GM04504 (cell line): Measurements from ENCODE around the gene LRCH1.

Source experiments
- DNase-seq: peaks from one replicate; pipeline ENCODE4 v3.0.0-alpha.2; 2012; ENCODE audit warnings: low read depth

Gene LRCH1

GRCh38 chr13:46639033-46639981, 86.3 kb downstream of the LRCH1 start:
- no peak for DNase-seq

- no peak for DNase-seq
Measured at GRCh38 chr13:46640843-46641242, 87.9 kb downstream of the LRCH1 start.

- no peak for DNase-seq
Measured at GRCh38 chr13:46641274-46642081, 88.5 kb downstream of the LRCH1 start.

- DNase-seq: no peak
Measured at GRCh38 chr13:46642254-46642653, 89.3 kb downstream of the LRCH1 start.

GRCh38 chr13:46643165-46643777, 90.3 kb downstream of the LRCH1 start:
- no peak for DNase-seq

GRCh38 chr13:46644816-46645215, 91.8 kb downstream of the LRCH1 start:
- DNase-seq: no peak

GRCh38 chr13:46647512-46648065, 94.6 kb downstream of the LRCH1 start:
- no peak for DNase-seq

- no peak for DNase-seq
Measured at GRCh38 chr13:46648166-46648607, 95.2 kb downstream of the LRCH1 start.

- no peak for DNase-seq
Measured at GRCh38 chr13:46649816-46650215, 96.8 kb downstream of the LRCH1 start.

- DNase-seq: no peak
Measured at GRCh38 chr13:46654951-46655350, 102.0 kb downstream of the LRCH1 start.

- DNase-seq: no peak
Measured at GRCh38 chr13:46655377-46656180, 102.6 kb downstream of the LRCH1 start.

GRCh38 chr13:46656786-46657185, 103.8 kb downstream of the LRCH1 start:
- DNase-seq: no peak

- DNase-seq: no peak
Measured at GRCh38 chr13:46659413-46660065, 106.6 kb downstream of the LRCH1 start.

- DNase-seq: no peak
Measured at GRCh38 chr13:46660416-46660815, 107.4 kb downstream of the LRCH1 start.

GRCh38 chr13:46660857-46661256, 107.9 kb downstream of the LRCH1 start:
- DNase-seq: no peak

- no peak for DNase-seq
Measured at GRCh38 chr13:46662690-46663089, 109.7 kb downstream of the LRCH1 start.

- DNase-seq: no peak
Measured at GRCh38 chr13:46663206-46664037, 110.5 kb downstream of the LRCH1 start.

- DNase-seq: no peak
Measured at GRCh38 chr13:46664195-46664594, 111.2 kb downstream of the LRCH1 start.

GRCh38 chr13:46665248-46665632, 112.3 kb downstream of the LRCH1 start:
- DNase-seq: no peak
